Measurements from ENCODE around the gene P2RY8.
"Not testable (repeated sequence)": the region's sequence is repeated elsewhere in the genome, so short reads cannot be mapped to it uniquely, and the experiment has no call there.

Gene P2RY8, protein sequence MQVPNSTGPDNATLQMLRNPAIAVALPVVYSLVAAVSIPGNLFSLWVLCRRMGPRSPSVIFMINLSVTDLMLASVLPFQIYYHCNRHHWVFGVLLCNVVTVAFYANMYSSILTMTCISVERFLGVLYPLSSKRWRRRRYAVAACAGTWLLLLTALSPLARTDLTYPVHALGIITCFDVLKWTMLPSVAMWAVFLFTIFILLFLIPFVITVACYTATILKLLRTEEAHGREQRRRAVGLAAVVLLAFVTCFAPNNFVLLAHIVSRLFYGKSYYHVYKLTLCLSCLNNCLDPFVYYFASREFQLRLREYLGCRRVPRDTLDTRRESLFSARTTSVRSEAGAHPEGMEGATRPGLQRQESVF

DNA sequence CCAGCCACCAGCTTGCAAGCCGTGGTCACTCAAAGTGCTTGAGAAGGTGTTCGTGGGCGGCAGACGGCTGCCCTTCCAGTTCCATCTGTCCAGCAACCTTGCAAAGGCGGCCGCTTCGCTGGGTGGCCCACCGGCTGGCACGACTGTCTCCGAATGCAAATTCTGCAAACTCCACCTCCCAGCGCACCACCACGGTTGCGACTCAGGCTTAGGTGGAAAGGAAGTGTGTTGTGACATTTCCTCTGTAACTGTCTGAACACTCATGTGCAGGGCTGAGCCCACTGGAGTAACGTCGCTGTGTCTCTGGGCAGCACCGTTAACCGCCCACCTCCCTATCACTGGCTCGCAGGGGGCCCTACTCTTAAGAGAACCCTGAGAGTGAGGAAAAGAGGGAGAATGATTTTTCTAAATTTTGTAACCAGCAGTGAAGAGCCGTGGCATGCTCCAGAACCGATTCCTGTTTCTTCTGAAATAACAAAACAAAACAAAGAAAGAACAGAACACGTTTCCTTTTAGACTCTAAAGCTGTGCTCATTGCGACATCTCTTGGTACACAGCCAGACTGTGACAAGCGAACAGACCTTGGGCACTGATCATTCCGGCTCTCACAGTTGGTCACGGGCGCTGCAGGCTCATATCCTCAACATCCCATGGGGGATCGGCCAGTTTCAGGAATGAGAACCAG lies at the start of gene P2RY8:
TSS of gene P2RY8 (minus strand) at position 155 of the 685 bp plus-strand sequence. CDS start 70,627 bp downstream, outside the sequence.
- DNase-seq, result peak; percentile 90

DNA sequence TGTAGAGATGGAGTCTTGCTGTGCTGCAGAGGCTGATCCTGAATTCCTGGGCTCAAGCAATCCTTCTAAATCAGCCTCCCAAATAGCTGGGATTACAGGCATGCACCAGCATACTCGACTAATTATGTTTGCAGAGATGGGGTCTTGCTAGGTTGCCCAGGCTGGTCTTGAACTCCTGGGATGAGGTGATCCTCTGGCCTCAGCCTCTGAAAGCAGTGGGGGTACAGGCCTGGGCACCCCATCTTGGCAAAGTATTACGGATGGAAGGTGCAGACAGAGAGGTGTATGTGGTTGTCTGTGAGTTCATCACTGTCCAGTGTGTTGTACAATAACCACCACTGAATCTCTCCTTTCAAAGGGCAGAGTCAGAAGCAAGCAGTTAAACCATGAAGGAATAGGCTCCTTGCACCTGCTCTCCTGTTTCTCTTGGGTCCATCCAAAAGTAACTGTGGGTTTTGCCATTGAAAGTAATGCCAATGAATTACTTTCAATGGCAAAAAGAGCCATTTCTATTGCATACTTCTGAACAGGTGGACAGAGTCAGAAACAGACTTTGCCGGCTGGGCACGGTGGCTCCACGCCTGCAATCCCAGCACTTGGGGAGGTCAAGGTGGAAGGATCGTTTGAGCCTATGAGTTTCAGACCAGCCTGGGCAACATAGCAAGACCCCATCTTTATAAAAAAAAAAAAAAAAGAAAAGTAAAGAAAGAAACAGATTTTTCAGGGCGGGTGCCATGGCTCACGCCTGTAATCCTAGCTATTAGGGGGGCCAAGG lies 47.4 kb upstream of the P2RY8 start:
- no peak for DNase-seq

GRCh38 chrX:1582686-1583437 lies 45.9 kb upstream of the P2RY8 start:
- peak; percentile 83 for DNase-seq

- DNase-seq, result peak; percentile 72
Measured at GRCh38 chrX:1581132-1581531, 44.1 kb upstream of the P2RY8 start.

DNA sequence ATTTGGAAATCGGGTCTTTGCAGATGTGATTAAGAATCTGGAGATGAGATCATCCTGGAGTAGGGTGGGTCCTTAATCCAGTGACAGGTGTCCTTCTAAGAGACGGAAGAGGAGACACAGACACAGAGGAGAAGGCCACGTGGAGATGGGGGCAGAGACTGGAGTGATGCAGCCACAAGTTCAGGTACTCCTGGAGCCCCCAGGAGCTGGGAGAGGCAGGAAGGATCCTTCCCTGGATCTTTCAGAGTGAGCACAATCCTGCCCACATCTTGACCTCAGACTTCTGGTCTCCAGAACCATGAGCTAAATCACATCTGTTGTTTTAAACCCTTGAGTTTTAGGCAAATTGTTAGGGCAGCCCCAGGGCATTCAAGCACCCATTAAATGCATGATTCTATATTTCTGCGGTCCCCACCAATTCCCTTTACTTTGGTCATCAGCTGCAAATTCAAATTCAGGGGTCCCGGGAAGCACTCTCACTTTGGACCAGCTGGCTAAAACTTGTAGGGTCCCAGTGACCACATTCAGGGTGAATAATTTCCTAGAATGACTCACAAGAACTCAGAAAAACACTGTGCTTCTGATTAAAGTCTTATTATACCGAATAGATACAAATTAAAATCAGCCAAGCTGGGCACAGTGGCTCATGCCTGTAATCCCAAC lies 41.7 kb upstream of the P2RY8 start:
- no peak for DNase-seq

DNA sequence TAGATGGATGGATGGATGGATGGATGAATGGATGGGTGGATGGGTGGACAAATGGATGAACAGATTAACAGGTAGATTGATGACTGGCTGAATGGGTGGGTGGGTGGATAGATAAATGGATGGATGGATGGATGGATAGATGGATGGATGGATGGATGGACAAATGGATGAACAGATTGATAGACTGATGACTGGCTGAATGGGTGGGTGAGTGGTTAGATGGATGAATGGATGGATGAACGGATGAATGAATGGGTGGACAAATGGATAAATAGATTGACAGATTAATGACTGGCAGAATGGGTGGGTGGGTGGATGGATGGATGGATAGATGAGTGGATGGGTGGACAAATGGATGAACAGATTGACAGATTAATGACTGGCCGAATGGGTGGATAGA lies 40.9 kb upstream of the P2RY8 start:
- DNase-seq, result no peak

GRCh38 chrX:1576201-1576992 lies 39.4 kb upstream of the P2RY8 start:
- DNase-seq, result peak; percentile 63

GRCh38 chrX:1574181-1574580 lies 37.2 kb upstream of the P2RY8 start:
- not testable (repeated sequence) for DNase-seq

- DNase-seq, result no peak
Measured at GRCh38 chrX:1564750-1565683, 28.0 kb upstream of the P2RY8 start.

DNA sequence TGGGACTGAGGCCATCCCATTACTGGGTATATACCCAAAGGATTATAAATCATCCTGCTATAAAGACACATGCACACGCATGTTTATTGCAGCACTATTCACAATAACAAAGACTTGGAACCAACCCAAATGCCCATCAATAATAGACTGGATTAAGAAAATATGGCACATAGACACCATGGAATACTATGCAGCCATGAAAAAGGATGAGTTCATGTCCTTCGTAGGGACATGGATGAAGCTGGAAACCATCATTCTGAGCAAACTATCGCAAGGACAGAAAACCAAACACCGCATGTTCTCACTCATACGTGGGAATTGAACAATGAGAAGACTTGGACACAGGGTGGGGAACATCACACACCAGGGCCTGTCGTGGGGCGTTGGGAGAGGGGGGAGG lies 27.1 kb upstream of the P2RY8 start:
- DNase-seq, result not testable (repeated sequence)

- DNase-seq, result no peak
Measured at GRCh38 chrX:1561164-1561563, 24.2 kb upstream of the P2RY8 start.

DNA sequence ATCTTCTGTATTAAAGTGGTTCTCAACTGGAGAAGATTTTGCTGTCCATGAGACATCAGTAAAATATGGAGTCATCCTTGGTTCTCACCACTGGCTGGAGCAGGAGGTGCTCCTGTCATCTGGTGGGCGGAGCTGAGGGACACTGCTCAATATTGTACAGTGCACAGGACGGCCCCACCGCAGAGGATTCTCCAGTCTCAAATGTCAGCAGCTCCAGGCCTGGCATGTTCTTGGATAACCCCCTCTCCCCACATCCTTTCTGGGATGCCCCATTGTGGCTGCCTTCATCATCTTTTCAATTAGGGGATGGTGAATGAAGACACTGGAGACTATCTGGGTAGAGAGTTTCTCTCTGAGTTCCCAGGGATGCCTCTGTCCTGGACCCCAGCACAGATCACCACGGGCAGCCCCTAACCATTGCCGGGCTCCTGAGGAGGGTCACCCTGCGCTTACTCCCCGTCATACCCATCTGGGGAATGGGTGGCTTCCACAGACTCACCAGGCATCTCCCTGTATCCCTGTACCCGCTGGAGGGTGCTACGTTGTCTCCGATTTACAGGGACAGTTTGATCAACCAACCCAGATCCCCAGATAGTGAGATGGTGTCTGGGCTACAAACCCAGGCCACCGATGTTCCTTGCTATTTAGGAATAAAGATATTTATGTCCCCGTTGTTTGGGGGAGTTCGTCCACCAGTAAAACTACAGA lies 21.9 kb upstream of the P2RY8 start:
- no peak for DNase-seq

DNA sequence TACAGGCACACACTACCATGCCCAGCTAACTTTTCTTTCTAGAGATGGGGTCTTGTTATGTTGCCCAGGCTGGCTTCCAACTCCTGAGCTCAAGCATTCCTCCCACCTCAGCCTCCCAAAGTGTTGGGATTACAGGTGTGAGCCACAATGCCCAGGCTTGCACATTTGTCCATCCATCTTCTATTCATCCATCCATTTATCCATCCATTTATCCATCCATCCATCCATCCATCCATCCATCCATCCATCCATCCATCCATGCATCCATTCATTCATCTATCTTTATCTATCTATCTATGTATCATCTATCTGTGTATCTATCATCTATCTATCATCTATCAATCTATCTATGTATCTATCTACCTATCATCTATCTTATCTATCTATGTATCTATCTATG lies 20.5 kb upstream of the P2RY8 start:
- not testable (repeated sequence) for DNase-seq

GRCh38 chrX:1555370-1555769 lies 18.4 kb upstream of the P2RY8 start:
- DNase-seq, result no peak

DNA sequence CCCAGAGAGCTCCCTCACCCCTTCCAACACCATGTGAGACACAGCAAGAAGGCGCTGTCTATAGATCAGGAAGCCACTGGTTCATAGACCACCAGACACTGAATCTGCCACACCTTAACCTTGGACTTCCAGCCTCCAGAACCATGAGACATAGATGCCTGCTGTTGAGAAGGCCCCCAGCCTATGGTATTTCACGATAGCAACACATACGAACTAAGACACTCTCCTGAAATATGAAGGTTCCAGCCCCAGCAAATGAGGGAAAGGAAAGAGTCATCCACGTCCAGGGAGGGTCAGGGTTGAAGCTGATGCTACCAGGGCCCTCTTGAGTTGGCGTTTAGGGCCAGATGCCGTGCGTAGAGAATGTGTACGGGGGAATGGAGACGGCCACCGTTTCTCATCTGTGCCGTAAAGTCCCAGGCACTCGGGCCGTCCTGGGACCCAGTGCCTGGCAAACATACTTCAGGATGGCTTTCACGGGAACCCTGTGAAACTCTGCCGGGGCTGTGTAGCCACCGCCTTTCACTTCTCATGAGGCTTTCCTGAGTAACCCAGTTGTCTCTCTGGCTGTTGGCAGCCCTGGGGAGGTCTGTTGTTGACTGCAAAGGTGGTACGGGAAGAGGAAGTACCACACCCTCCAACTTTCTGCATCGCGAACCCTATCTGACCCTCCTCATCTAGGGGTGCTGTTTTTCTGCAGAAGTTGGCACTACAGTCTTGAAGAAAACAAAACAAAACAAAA lies 17.7 kb upstream of the P2RY8 start:
- DNase-seq, result peak; percentile 95

- DNase-seq, result no peak
Measured at GRCh38 chrX:1551959-1552546, 15.1 kb upstream of the P2RY8 start.

DNA sequence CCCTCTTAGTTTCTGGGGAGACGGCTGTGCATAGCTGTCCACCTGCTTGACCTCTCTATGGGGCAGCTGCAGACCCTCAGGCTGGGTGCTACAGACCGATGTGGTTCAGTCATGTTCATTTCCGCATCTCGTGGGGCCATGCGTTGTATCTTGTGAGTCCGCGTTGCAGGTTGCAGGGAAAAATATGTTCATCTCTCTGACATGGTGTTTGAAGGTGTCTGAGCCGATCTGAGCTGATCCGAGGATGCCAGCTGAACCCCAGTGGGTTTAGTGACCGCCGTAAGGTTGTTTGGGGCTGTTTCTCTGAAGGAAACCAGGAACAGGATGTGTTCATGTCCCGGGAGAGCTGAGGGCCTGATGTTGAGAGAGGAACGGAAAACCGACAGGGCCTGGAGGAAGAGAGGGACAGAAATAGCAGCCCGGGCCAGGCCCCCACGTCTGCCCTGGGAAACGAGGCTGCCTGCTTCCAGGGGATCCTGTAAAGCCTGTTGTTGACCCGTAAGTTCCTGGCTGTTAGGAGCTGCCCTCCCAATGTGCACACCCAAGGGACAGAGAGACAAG lies 9.8 kb upstream of the P2RY8 start:
- DNase-seq, result no peak

GRCh38 chrX:1545776-1546408 lies 8.9 kb upstream of the P2RY8 start:
- no peak for DNase-seq
